AG10803 (cell line): ENCODE measurements around the gene HACD3.
"Not testable (repeated sequence)": the region's sequence is repeated elsewhere in the genome, so short reads cannot be mapped to it uniquely, and the experiment has no call there.

ENCODE experiments used
- DNase-seq: peaks from one replicate; pipeline ENCODE4 v3.0.0; 2010; ENCODE audit warnings: low read depth
- H3K4me3 ChIP-seq: 2 replicates; pipeline ENCODE4 v1.5.1; 2011; ENCODE audit warnings: mild to moderate bottlenecking, low read length, control low read depth
- CTCF ChIP-seq: conservative IDR thresholded peaks from 2 replicates; pipeline ENCODE4 v1.5.1; 2011; ENCODE audit warnings: mild to moderate bottlenecking, low read length, control low read depth, inconsistent platforms

The HACD3 gene

GRCh38 chr15:65611888-65612615, 81.8 kb downstream of the HACD3 start:
- DNase-seq, result no peak
- no peak for TF ChIP-seq CTCF

GRCh38 chr15:65612616-65612946, 82.3 kb downstream of the HACD3 start:
- no peak for TF ChIP-seq CTCF
- H3K4me3 ChIP-seq, result no peak overlapping the region; the same call in 1 of the 2 replicates
- DNase-seq, result peak; percentile 3

More at GRCh38 chr15:65611888-65612615, 81.8 kb downstream of the HACD3 start:
- H3K4me3 ChIP-seq, result peak overlapping the region; percentile 82

- H3K4me3 ChIP-seq, result no peak overlapping the region
- DNase-seq, result no peak
- no peak for TF ChIP-seq CTCF
These were observed 82.9 kb downstream of the HACD3 start for GRCh38 chr15:65612949-65613744.

- H3K4me3 ChIP-seq, DNase-seq: not testable (repeated sequence)
These were observed 85.6 kb downstream of the HACD3 start for GRCh38 chr15:65615887-65616286.

- no peak overlapping the region for H3K4me3 ChIP-seq
- TF ChIP-seq CTCF, result no peak
- DNase-seq, result no peak
These were observed 88.4 kb downstream of the HACD3 start for GRCh38 chr15:65618560-65619109.

GRCh38 chr15:65619626-65620290, 89.5 kb downstream of the HACD3 start:
- DNase-seq, result no peak
- no peak for TF ChIP-seq CTCF
- no peak overlapping the region for H3K4me3 ChIP-seq

GRCh38 chr15:65620833-65621232, 90.6 kb downstream of the HACD3 start:
- no peak overlapping the region for H3K4me3 ChIP-seq
- DNase-seq, result no peak
- TF ChIP-seq CTCF, result no peak
